Tibial artery (tissue), 4 donors: ENCODE data around the gene MBD2.

ENCODE experiments used
- DNase-seq, 2 donors: peaks; one replicate each; pipeline ENCODE4 v3.0.0-alpha.2; 2019
- H3K27ac ChIP-seq, 2 donors: fragments of 200-600 bp; sonication (generic) in 1 of 2; 1 replicate in 1 of 2; 2 replicates in 1 of 2; pipeline ENCODE4 v1.5.1; 2018 to 2019; ENCODE audit warnings: mild to moderate bottlenecking in 1 of 2
- H3K27me3 ChIP-seq, 2 donors: fragments of 200-600 bp; sonication (generic) in 1 of 2; one replicate each; pipeline versions ENCODE4 v1.5.1 to v1.6.0; 2016 to 2019
- H3K36me3 ChIP-seq, 3 donors: fragments of 200-600 bp; sonication (generic) in 2 of 3; one replicate each; pipeline ENCODE4 v1.5.1; 2016 to 2019; ENCODE audit warnings: mild to moderate bottlenecking in 2 of 3
- H3K4me1 ChIP-seq, 4 donors: fragments of 200-600 bp; sonication (generic) in 2 of 4; 1 replicate in 3 of 4; 2 replicates in 1 of 4; pipeline ENCODE4 v1.5.1; 2016 to 2019
- H3K4me3 ChIP-seq, 2 donors: fragments of 200-600 bp; sonication (generic) in 1 of 2; 1 replicate in 1 of 2; 2 replicates in 1 of 2; pipeline ENCODE4 v1.5.1; 2018 to 2019; ENCODE audit warnings: mild to moderate bottlenecking in 2 of 2
- H3K9me3 ChIP-seq, 3 donors: fragments of 200-600 bp; sonication (generic) in 1 of 3; one replicate each; pipeline ENCODE4 v1.5.1; 2016 to 2019
- CTCF ChIP-seq, 2 experiments: fragments of 200-600 bp in 1 of 2; fragments of 450-650 bp in 1 of 2; IDR thresholded peaks; one replicate each; pipeline ENCODE4 v1.5.1; 2017 to 2019; ENCODE audit warnings: antibody characterized with exemption in 2 of 2, mild to moderate bottlenecking in 1 of 2, moderate library complexity in 1 of 2
- intact Hi-C: fragments of 100-400 bp; cut with DNase I; formaldehyde crosslinking; loops from one replicate; pipeline ENCODE4 v1.15.0; 2023; ENCODE audit warnings: low total_unique reads

Gene MBD2

GRCh38 chr18:54157646-54158385 is 66.7 kb downstream of the MBD2 start:
- H3K4me1 ChIP-seq = peaks cover 0 to 9% (median 0%) of the 10 kb centered on the region in 4 donors
- intact Hi-C loops = no loop called here
- no peak for TF ChIP-seq CTCF (IDR thresholded peaks at IDR 0.05)
- H3K4me3 ChIP-seq = no peak overlapping the region
- no peaks in the 10 kb centered on the region for H3K9me3 ChIP-seq
- DNase-seq = no peak
- H3K27ac ChIP-seq = no peak overlapping the region
- H3K36me3 ChIP-seq = peaks cover 37 to 75% (median 62%) of the 10 kb centered on the region in 3 donors
- H3K27me3 ChIP-seq = no peaks in the 10 kb centered on the region

- no peaks in the 10 kb centered on the region for H3K9me3 ChIP-seq
- intact Hi-C loops = no loop called here
- H3K4me3 ChIP-seq = no peak overlapping the region
- H3K36me3 ChIP-seq = peaks cover 24 to 71% (median 43%) of the 10 kb centered on the region in 3 donors
- no peak overlapping the region for H3K27ac ChIP-seq
- H3K4me1 ChIP-seq = no peaks in the 10 kb centered on the region
- H3K27me3 ChIP-seq = no peaks in the 10 kb centered on the region
- TF ChIP-seq CTCF (IDR thresholded peaks at IDR 0.05) = no peak
- DNase-seq = no peak
Measured at GRCh38 chr18:54155412-54155811, 69.1 kb downstream of the MBD2 start.

GRCh38 chr18:54154231-54154630 is 70.2 kb downstream of the MBD2 start:
- H3K9me3 ChIP-seq = no peaks in the 10 kb centered on the region
- H3K4me1 ChIP-seq = peaks cover 0 to 8% (median 5%) of the 10 kb centered on the region in 4 donors
- H3K36me3 ChIP-seq = peaks cover 18 to 61% (median 32%) of the 10 kb centered on the region in 3 donors
- no peak for DNase-seq
- no peak overlapping the region for H3K4me3 ChIP-seq
- intact Hi-C loops = no loop called here
- no peak overlapping the region for H3K27ac ChIP-seq
- H3K27me3 ChIP-seq = no peaks in the 10 kb centered on the region
- TF ChIP-seq CTCF (IDR thresholded peaks at IDR 0.05) = no peak

- Histone ChIP-seq H3K27ac (no peak overlapping the region), H3K4me1 (peaks cover 0 to 18% (median 8%) of the 10 kb centered on the region in 4 donors), H3K27me3 (no peaks in the 10 kb centered on the region), H3K9me3 (no peaks in the 10 kb centered on the region), H3K4me3 (no peak overlapping the region), H3K36me3 (peaks cover 11 to 33% (median 12%) of the 10 kb centered on the region in 3 donors)
- intact Hi-C loops = no loop called here
- no peak for TF ChIP-seq CTCF (IDR thresholded peaks at IDR 0.05)
- no peak for DNase-seq
Measured at GRCh38 chr18:54151376-54151775, 73.1 kb downstream of the MBD2 start.

- Histone ChIP-seq H3K4me3 (no peak overlapping the region), H3K27me3 (no peaks in the 10 kb centered on the region), H3K9me3 (no peaks in the 10 kb centered on the region), H3K4me1 (peaks cover 0 to 18% (median 8%) of the 10 kb centered on the region in 4 donors), H3K36me3 (peaks cover 11 to 27% (median 12%) of the 10 kb centered on the region in 3 donors), H3K27ac (peak overlapping the region in 1 of 2 donors; percentile 51)
- intact Hi-C loops = no loop called here
- TF ChIP-seq CTCF (IDR thresholded peaks at IDR 0.05) = no peak
- no peak for DNase-seq
Measured at GRCh38 chr18:54150226-54150625, 74.2 kb downstream of the MBD2 start.
